Testis (tissue), 3 donors: ENCODE measurements around the gene PTPRN2. TPM values are rescaled to one million over a fixed set of nuclear protein-coding genes. Genes with fewer than 3 reads are reported as not detected.

ENCODE experiments used
- DNase-seq: peaks from one replicate; pipeline ENCODE4 v3.0.0-alpha.2; 2019
- H3K27ac ChIP-seq, 2 donors: fragments of 200-600 bp; sonication (generic); one replicate each; pipeline ENCODE4 v1.5.1; 2019
- H3K27me3 ChIP-seq: fragments of 200-600 bp; sonication (generic); one replicate; pipeline ENCODE4 v1.5.1; 2019
- H3K36me3 ChIP-seq: fragments of 200-600 bp; sonication (generic); one replicate; pipeline ENCODE4 v1.5.1; 2017; ENCODE audit warnings: low read depth; ENCODE audit errors: missing control alignments
- H3K4me1 ChIP-seq: fragments of 200-600 bp; sonication (generic); one replicate; pipeline ENCODE4 v1.5.1; 2019
- H3K4me3 ChIP-seq, 2 donors: fragments of 200-600 bp; sonication (generic); one replicate each; pipeline ENCODE4 v1.5.1; 2017 to 2019
- H3K9me3 ChIP-seq: fragments of 200-600 bp; sonication (generic); one replicate; pipeline ENCODE4 v1.5.1; 2017
- CTCF ChIP-seq, 3 experiments: fragments of 450-650 bp in 2 of 3; fragments of 200-600 bp in 1 of 3; sonication (generic) in 1 of 3; IDR thresholded peaks; one replicate each; pipeline ENCODE4 v1.5.1; 2016 to 2019; ENCODE audit warnings: antibody characterized with exemption in 3 of 3, mild to moderate bottlenecking in 2 of 3, moderate library complexity in 1 of 3
- POLR2A ChIP-seq: fragments of 450-650 bp; IDR thresholded peaks from one replicate; pipeline ENCODE4 v1.6.1; 2017; ENCODE audit warnings: antibody characterized with exemption, mild to moderate bottlenecking, moderate library complexity
- WGBS, 2 donors: methylation state at CpG; one replicate each; pipeline ENCODE4 v1.1.5; 2018; 5-methylcytosine and 5-hydroxymethylcytosine counted together
- intact Hi-C: fragments of 100-400 bp; cut with DNase I; formaldehyde crosslinking; loops from one replicate; pipeline ENCODE4 v1.15.1; 2023; ENCODE audit warnings: low total_unique reads
- polyA plus RNA-seq: library from polyadenylated mRNA; stranded (reverse); fragments of 350-450 nt; fragmentation: Illumina TruSeq; extraction: RNeasy Lipid Tissue Mini Kit (QIAGEN cat#74804); gene quantifications from one replicate; pipeline ENCODE4 v1.2.3, GENCODE V29; 2014; ENCODE audit warnings: low read depth, low replicate concordance; ENCODE audit not compliant: insufficient read depth
- total RNA-seq, 2 donors: library from RNA; depleted of rRNA; stranded (reverse); fragments of >200 nt; gene quantifications; one replicate each; pipeline ENCODE4 v1.2.3, GENCODE V29; 2016

Gene PTPRN2
- total and polyA plus RNA-seq, 3 donors from 2014 or later: 9.3 to 10.8 (median 9.8) TPM

- H3K4me3 ChIP-seq: no peak overlapping the region
- H3K9me3 ChIP-seq: no peaks in the 10 kb centered on the region
- peak overlapping the region in 1 of 2 donors; percentile 7 for H3K27ac ChIP-seq
- DNase-seq: peak; percentile 67
- 52 to 61% methylated on average over 11 of the region's 11 CpGs for WGBS, 2 donors
- intact Hi-C loops: no loop called here
- no peaks in the 10 kb centered on the region for H3K27me3 ChIP-seq
- H3K4me1 ChIP-seq: no peaks in the 10 kb centered on the region
- no peak for TF ChIP-seq CTCF (IDR thresholded peaks at IDR 0.05)
- no peaks in the 10 kb centered on the region for H3K36me3 ChIP-seq
Measured at GRCh38 chr7:157589680-157590079, 997.9 kb downstream of the PTPRN2 start.

- Histone ChIP-seq H3K36me3 (no peaks in the 10 kb centered on the region), H3K27me3 (no peaks in the 10 kb centered on the region), H3K4me3 (no peak overlapping the region), H3K9me3 (no peaks in the 10 kb centered on the region), H3K4me1 (no peaks in the 10 kb centered on the region), H3K27ac (no peak overlapping the region)
- WGBS, 2 donors: 72 to 78% methylated on average over 11 to 32 of the region's 34 CpGs
- DNase-seq: no peak
- TF ChIP-seq POLR2A (no peak), CTCF (IDR thresholded peaks at IDR 0.05) (no peak)
- intact Hi-C loops: no loop called here
Measured at GRCh38 chr7:157587805-157588560, 999.6 kb downstream of the PTPRN2 start.

DNA sequence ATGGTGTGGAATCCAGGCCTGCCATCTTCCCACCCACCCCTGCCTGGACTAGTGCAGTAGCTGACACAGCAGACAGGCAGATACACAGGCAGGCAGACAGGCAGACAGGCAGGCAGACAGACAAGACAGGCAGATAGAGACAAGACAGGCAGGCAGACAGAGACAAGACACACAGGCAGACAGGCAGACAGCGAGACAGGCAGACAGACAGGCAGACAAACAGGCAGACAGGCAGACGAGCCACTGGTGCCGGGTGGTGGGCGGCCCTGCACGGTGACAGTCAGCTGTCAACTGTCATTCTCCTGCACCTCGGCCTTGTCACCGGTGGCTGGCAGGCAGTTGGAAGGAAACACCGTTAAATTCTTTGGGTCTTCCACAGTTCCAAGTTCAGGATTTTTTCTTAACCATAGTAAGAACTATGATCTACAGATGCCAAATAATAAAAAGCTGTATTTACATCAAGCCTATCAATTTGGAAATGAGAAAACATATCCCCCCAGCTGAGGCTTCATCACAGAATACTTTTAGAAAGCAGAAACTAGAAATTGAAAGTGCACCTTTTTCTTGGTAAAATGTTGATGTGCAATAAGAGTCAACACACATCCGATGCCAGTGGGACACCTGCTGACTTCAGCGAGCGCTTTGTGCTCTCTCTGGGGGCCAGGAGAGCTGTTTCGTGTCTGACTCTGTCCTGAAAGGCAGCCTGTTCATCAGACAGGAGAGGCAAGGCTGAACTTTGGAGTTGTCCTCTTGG is 1000.4 kb downstream of the PTPRN2 start:
- no peak for TF ChIP-seq CTCF (IDR thresholded peaks at IDR 0.05)
- TF ChIP-seq POLR2A: no peak
- Histone ChIP-seq H3K9me3 (no peaks in the 10 kb centered on the region), H3K4me1 (no peaks in the 10 kb centered on the region), H3K27ac (no peak overlapping the region), H3K36me3 (no peaks in the 10 kb centered on the region), H3K27me3 (no peaks in the 10 kb centered on the region), H3K4me3 (no peak overlapping the region)
- DNase-seq: no peak
- intact Hi-C loops: no loop called here
- WGBS, 2 donors: 87 to 95% methylated on average over 12 of the region's 12 CpGs

DNA sequence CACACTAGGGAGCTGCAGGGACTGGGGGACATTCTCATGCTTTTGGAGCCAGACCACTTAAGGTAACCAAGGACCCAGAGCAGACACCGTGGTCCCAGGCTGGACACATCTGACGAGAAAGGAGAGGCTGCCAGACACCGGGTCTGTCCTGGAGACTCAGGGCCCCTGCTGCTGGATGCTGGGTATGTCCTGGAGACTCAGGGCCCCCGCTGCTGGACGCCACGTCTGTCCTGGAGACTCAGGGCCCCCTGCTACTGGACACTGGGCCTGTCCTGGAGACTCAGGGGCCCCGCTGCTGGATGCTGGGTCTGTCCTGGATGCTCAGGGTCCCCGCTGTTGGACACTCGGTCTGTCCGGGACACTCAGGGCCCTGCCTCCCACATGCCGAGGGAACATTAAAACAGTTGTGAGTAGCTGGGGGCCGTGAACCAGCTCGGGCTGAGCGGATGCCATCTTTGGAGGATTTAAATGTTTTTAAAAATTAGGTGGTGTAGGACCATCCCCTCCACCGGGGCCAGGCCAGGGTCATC is 1001.1 kb downstream of the PTPRN2 start:
- Histone ChIP-seq H3K27ac (no peak overlapping the region), H3K27me3 (no peaks in the 10 kb centered on the region), H3K36me3 (no peaks in the 10 kb centered on the region), H3K4me3 (no peak overlapping the region), H3K4me1 (no peaks in the 10 kb centered on the region), H3K9me3 (no peaks in the 10 kb centered on the region)
- DNase-seq: no peak
- intact Hi-C loops: no loop called here
- WGBS, 2 donors: 94 to 95% methylated on average over 8 to 15 of the region's 15 CpGs
- no peak for TF ChIP-seq CTCF (IDR thresholded peaks at IDR 0.05)
